OCI-LY7 (cell line): Measurements from ENCODE around the gene BBX. TPM values are rescaled to one million over a fixed set of nuclear protein-coding genes. Genes with fewer than 3 reads are reported as not detected.
A peak's percentile ranks its signal among the peaks of the same experiment; 100 is the strongest.

Experiments
- BruUV-seq: library from RNA; stranded (reverse); fragments of 400-500 nt; replicated peaks from 2 replicates; lab custom pipeline; 2021; lab: Mats Ljungman, UMichigan
- CTCF ChIA-PET: fragments of 300-600 bp; sonication (Branson Sonifier 250); formaldehyde crosslinking; loops from one replicate; lab custom pipeline; 2022; ENCODE audit warnings: antibody characterized with exemption; ENCODE audit not compliant: unreplicated experiment; lab: Charles Lee
- POLR2A ChIA-PET: fragments of 300-600 bp; sonication (Branson Sonifier 250); formaldehyde crosslinking; loops from one replicate; lab custom pipeline; 2022; ENCODE audit warnings: antibody characterized with exemption; lab: Charles Lee
- DNase-seq: peaks from one replicate; pipeline ENCODE4 v3.0.0-alpha.2; 2015; ENCODE audit warnings: low spot score
- H2AFZ ChIP-seq: fragments of 200-600 bp; sonication (generic), shearing (Covaris generic); 2 replicates; pipeline ENCODE4 v1.6.1; 2014; ENCODE audit warnings: mild to moderate bottlenecking, antibody characterized with exemption, low read length, moderate library complexity
- H3K27ac ChIP-seq: fragments of 200-600 bp; sonication (generic); 2 replicates; pipeline ENCODE4 v1.5.1; 2014; ENCODE audit warnings: mixed run types, low read depth, mild to moderate bottlenecking, moderate library complexity, low read length, inconsistent platforms; ENCODE audit not compliant: poor library complexity, severe bottlenecking
- H3K36me3 ChIP-seq: fragments of 200-600 bp; sonication (generic); 2 replicates; pipeline ENCODE4 v1.6.1; 2014; ENCODE audit warnings: mild to moderate bottlenecking, antibody characterized with exemption, low read length, moderate library complexity, mixed read lengths; ENCODE audit not compliant: insufficient read depth
- H3K4me1 ChIP-seq: fragments of 200-600 bp; sonication (generic); 2 replicates; pipeline ENCODE4 v1.5.1; 2014; ENCODE audit warnings: mild to moderate bottlenecking, low read length; ENCODE audit not compliant: insufficient read depth, poor library complexity, severe bottlenecking
- H3K4me2 ChIP-seq: fragments of 200-600 bp; sonication (generic); 2 replicates; pipeline ENCODE4 v1.6.1; 2014; ENCODE audit warnings: mild to moderate bottlenecking, low read length
- H3K4me3 ChIP-seq: fragments of 200-600 bp; sonication (generic); 2 replicates; pipeline ENCODE4 v1.5.1; 2014; ENCODE audit warnings: mild to moderate bottlenecking, low read depth, low read length; ENCODE audit not compliant: poor library complexity, severe bottlenecking
- H3K79me2 ChIP-seq: fragments of 200-600 bp; sonication (generic); 2 replicates; pipeline ENCODE4 v1.6.1; 2016; ENCODE audit warnings: low read depth, mild to moderate bottlenecking, low read length, moderate library complexity, mixed read lengths; ENCODE audit not compliant: insufficient read depth
- H3K9me2 ChIP-seq: fragments of 200-600 bp; sonication (generic); 2 replicates; pipeline ENCODE4 v1.6.1; 2016; ENCODE audit warnings: mild to moderate bottlenecking, low read length, mixed read lengths; ENCODE audit not compliant: insufficient read depth
- H3K9me3 ChIP-seq: fragments of 200-600 bp; sonication (generic); 2 replicates; pipeline ENCODE4 v1.6.1; 2014; ENCODE audit warnings: mild to moderate bottlenecking, mixed run types, low read length, mixed read lengths
- H4K20me1 ChIP-seq: fragments of 200-600 bp; sonication (generic); 2 replicates; pipeline ENCODE4 v1.6.1; 2014; ENCODE audit warnings: mild to moderate bottlenecking, antibody characterized with exemption, low read length, moderate library complexity, mixed read lengths; ENCODE audit not compliant: insufficient read depth
- CTCF ChIP-seq: fragments of 200-600 bp; sonication (generic); conservative IDR thresholded peaks from 2 replicates; pipeline ENCODE4 v1.5.1; 2014; ENCODE audit warnings: mild to moderate bottlenecking, antibody characterized with exemption, low read length, moderate library complexity, mixed read lengths
- EZH2phosphoT487 ChIP-seq: fragments of 200-600 bp; sonication (generic); IDR thresholded peaks from 2 replicates; pipeline ENCODE4 v1.6.1; 2018; ENCODE audit warnings: low read depth, borderline replicate concordance, mild to moderate bottlenecking, mixed run types, antibody characterized with exemption, low read length, moderate library complexity, mixed read lengths
- intact Hi-C: fragments of 100-400 bp; cut with micrococcal nuclease; formaldehyde crosslinking; loops from one replicate; pipeline ENCODE4 v1.10.0; 2022; ENCODE audit not compliant: unreplicated experiment
- total RNA-seq, 2 experiments: library from RNA; depleted of rRNA in 1 of 2; stranded (reverse); fragments of >200 nt in 1 of 2; shearing (Covaris generic) in 1 of 2; gene quantifications; 2 replicates each; pipeline ENCODE4 v1.2.3, GENCODE V29; 2014 to 2022

Gene BBX
- total RNA-seq, 2 experiments from 2014 or later: 27.0 to 49.8 TPM

GRCh38 chr3:107516475-107516874 lies 6.3 kb upstream of the BBX start:
- H3K36me3 ChIP-seq: no peaks in the 10 kb centered on the region
- no peaks in the 10 kb centered on the region for H3K79me2 ChIP-seq
- BruUV-seq: no TSS peak
- intact Hi-C loops: no loop called here
- no peaks in the 10 kb centered on the region for H4K20me1 ChIP-seq
- no peak overlapping the region for H3K27ac ChIP-seq
- no peaks in the 10 kb centered on the region for H3K9me3 ChIP-seq
- DNase-seq: no peak
- POLR2A ChIA-PET: interaction anchor here (1.0 to 1.3 kb wide), 2 partner anchors 18 to 146 kb away, joined by 3 to 5 read pairs; no protein-coding TSS in a partner anchor
- H3K9me2 ChIP-seq: no peaks in the 10 kb centered on the region
- CTCF ChIA-PET: no interaction called here
- TF ChIP-seq CTCF: no peak
- TF ChIP-seq EZH2phosphoT487: no peak
- H3K4me3 ChIP-seq: no peak overlapping the region
- H3K4me1 ChIP-seq: peaks cover 6% of the 10 kb centered on the region
- H3K4me2 ChIP-seq: no peak overlapping the region
- H2AFZ ChIP-seq: no peak overlapping the region

DNA sequence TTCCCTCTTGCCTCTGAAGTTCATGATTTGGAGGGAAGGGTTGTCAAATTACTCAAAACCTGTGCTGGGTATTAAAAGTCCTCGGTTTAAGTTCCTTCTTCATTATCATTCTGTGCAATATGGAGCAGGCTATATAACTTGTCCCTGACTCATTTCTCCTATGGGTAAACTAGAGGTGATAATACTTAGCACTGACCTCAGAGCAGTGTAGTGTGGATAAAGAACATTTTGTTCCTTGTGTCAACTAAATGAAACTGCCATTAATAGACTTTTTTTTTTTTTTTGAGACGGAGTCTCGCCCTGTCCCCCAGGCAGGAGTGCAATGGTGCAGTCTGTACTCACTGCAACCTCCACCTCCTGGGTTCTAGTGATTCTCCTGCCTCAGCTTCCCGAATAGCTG lies 2.2 kb upstream of the BBX start:
- Histone ChIP-seq H3K79me2 (peaks cover 15% of the 10 kb centered on the region), H3K4me3 (no peak overlapping the region), H3K4me2 (no peak overlapping the region), H3K27ac (no peak overlapping the region), H4K20me1 (no peaks in the 10 kb centered on the region), H3K4me1 (peaks cover 18% of the 10 kb centered on the region), H2AFZ (no peak overlapping the region), H3K36me3 (no peaks in the 10 kb centered on the region), H3K9me3 (no peaks in the 10 kb centered on the region), H3K9me2 (no peaks in the 10 kb centered on the region)
- TF ChIP-seq EZH2phosphoT487: no peak
- TF ChIP-seq CTCF: no peak
- no peak for DNase-seq
- BruUV-seq: no TSS peak
- ChIA-PET CTCF (no interaction called here), POLR2A (interaction anchor here (0.6 to 2.6 kb wide), 5 partner anchors 7 to 473 kb away, joined by 3 to 7 read pairs (median 4); no protein-coding TSS in a partner anchor)
- intact Hi-C loops: loop anchor here (5.0 to 10.0 kb wide), 7 partner anchors 77 to 1263 kb away; partner anchors contain the start of gene IFT57

DNA sequence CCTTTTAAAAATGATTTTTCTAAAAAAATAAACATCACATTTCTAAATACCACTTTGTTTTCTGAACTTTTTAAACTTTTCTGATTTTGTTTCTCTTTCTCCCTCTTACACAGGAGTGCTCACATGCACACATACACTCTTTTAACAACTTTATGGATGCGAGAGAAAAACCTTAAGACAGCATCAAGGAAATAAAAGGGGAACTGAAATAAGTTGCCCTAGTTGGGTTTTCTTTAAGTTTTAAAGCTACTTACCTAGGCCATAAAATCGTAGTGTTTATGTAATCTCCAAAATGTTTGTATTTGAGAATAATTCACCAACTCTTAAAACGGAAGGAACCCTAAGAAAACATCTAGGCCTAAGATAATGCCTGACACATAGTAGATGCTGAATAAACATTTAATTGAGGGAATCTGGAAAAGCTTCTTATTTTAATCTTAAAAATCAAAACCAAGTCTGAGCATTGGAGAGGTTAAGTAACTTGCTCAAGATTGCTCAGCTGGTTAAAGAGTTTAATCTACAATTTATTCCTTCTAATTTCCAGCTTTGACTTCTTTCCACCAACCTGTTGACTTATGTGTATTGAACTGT lies 1.2 kb upstream of the BBX start:
- peaks cover 4% of the 10 kb centered on the region; the same call in 1 of the 2 replicates for H3K36me3 ChIP-seq
- POLR2A ChIA-PET: interaction anchor here (0.5 to 2.6 kb wide), 10 partner anchors 8 to 605 kb away, joined by 3 to 7 read pairs (median 4); no protein-coding TSS in a partner anchor
- H3K27ac ChIP-seq: peak overlapping the region; percentile 54
- H3K9me2 ChIP-seq: no peaks in the 10 kb centered on the region
- no peaks in the 10 kb centered on the region for H3K9me3 ChIP-seq
- H2AFZ ChIP-seq: peak overlapping the region; percentile 66; the same call in 1 of the 2 replicates
- TF ChIP-seq EZH2phosphoT487: no peak
- no peak for TF ChIP-seq CTCF
- H3K4me2 ChIP-seq: peak overlapping the region; percentile 98
- H3K4me3 ChIP-seq: peak overlapping the region; percentile 11
- CTCF ChIA-PET: interaction anchor here (1.0 kb wide), 1 partner anchor 92 kb away, joined by 4 read pairs; no protein-coding TSS in a partner anchor
- H4K20me1 ChIP-seq: 0 out of 2 replicates have a peak, but pooled peaks cover 8% of the 10 kb centered on the region
- peaks cover 28% of the 10 kb centered on the region for H3K4me1 ChIP-seq
- no TSS peak for BruUV-seq
- peak; percentile 59 for DNase-seq
- H3K79me2 ChIP-seq: peaks cover 25% of the 10 kb centered on the region
- intact Hi-C loops: loop anchor here (1.0 to 10.0 kb wide), 8 partner anchors 76 to 1264 kb away; partner anchors contain the start of gene IFT57
